Fibroblast of pulmonary artery (primary cell): Measurements from ENCODE around the gene CNTNAP5.

Source experiments
- DNase-seq: peaks from one replicate; pipeline ENCODE4 v3.0.0-alpha.2; 2010; ENCODE audit warnings: low read depth
- H3K4me3 ChIP-seq: replicated peaks from 2 replicates; pipeline ENCODE4 v1.5.1; 2011; ENCODE audit warnings: low read depth, mild to moderate bottlenecking, control low read depth, low read length, moderate library complexity
- TF ChIP-seq, protein P1 (sequence below): IDR thresholded peaks from 2 replicates; pipeline ENCODE4 v1.5.1; 2011; ENCODE audit warnings: mild to moderate bottlenecking, control low read depth, low read length, inconsistent platforms; ENCODE audit errors: missing control alignments

CNTNAP5 gene

DNA sequence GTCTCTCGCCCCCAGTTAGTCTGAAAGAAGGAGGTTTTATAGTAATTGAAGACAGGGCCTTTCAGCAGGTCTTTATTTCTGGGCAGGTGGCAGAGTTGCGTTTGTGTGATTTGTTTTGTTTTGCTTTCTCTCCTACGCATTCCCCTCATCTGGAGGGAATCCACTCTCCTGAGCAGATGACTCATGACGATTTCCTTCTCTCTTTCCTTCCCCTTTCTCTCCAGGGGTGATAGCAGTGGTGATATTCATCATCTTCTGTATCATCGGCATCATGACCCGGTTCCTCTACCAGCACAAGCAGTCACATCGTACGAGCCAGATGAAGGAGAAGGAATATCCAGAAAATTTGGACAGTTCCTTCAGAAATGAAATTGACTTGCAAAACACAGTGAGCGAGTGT is 888.8 kb downstream of the CNTNAP5 start:
- TF ChIP-seq, protein P1, sequence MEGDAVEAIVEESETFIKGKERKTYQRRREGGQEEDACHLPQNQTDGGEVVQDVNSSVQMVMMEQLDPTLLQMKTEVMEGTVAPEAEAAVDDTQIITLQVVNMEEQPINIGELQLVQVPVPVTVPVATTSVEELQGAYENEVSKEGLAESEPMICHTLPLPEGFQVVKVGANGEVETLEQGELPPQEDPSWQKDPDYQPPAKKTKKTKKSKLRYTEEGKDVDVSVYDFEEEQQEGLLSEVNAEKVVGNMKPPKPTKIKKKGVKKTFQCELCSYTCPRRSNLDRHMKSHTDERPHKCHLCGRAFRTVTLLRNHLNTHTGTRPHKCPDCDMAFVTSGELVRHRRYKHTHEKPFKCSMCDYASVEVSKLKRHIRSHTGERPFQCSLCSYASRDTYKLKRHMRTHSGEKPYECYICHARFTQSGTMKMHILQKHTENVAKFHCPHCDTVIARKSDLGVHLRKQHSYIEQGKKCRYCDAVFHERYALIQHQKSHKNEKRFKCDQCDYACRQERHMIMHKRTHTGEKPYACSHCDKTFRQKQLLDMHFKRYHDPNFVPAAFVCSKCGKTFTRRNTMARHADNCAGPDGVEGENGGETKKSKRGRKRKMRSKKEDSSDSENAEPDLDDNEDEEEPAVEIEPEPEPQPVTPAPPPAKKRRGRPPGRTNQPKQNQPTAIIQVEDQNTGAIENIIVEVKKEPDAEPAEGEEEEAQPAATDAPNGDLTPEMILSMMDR, result no peak
- H3K4me3 ChIP-seq, result no peak overlapping the region
- DNase-seq, result peak; percentile 6

DNA sequence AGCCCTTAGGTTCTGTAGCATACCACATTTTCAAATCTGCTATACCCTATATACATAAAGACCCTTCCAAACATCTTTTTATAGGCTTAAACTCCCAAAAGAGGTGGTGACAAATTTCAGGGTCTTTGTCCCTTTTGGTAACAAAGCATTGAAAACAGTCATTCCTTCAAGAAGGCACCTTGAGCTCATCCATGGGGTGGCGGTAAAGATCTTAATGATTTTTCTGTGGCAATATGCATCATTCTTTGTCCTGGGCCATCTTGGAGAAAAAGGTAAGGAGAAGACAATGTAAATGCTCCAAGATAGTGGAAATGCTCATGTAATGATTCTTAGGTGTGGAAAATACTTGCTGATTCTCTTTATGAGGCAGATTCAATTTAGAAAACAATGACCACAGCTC is 890.5 kb downstream of the CNTNAP5 start:
- DNase-seq, result no peak
- no peak overlapping the region for H3K4me3 ChIP-seq
- TF ChIP-seq, protein P1, result no peak

DNA sequence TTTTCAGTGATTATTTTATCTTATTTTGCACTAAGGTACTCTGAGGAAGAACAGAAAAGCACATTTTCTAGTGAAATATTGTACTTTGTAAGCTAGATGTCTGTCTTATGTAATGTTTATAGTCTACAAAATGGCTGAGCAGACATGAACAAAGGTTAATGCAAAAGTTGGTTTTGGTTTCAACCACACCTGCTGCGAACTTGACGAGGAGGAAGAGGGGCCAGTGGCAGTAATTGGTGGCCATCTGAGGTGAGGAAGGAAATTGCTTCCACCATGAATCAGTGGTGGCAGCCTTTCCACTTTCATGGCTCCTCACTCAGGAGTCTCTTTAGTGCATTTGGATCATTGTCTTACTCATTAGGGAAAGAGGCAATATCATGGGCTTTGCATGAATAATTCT is 894.2 kb downstream of the CNTNAP5 start:
- no peak overlapping the region for H3K4me3 ChIP-seq
- no peak for DNase-seq
- TF ChIP-seq, protein P1, result no peak

GRCh38 chr2:124920448-124920847 is 895.4 kb downstream of the CNTNAP5 start:
- no peak for DNase-seq
- TF ChIP-seq, protein P1, result no peak
- H3K4me3 ChIP-seq, result no peak overlapping the region

DNA sequence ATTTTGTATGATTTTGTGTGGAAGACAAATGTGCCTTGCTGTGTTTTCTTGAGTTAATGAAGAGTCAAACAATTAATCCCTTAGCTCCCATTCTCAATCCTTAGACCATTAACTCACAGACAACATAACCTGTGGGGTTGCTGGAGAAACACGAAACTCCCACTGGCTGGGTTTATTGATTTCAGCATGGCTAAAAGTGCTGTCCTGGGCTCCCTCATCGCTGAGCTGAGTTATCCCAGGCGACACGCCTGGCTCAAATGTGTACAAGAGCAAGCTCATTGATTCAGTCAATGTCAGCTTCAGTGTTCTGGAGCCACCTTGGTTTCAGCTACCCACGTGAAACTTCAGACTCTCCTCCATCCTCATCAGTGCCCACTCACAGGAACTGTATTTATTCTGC is 896.1 kb downstream of the CNTNAP5 start:
- H3K4me3 ChIP-seq, result no peak overlapping the region

GRCh38 chr2:124923097-124923496 is 898.0 kb downstream of the CNTNAP5 start:
- DNase-seq, result no peak
- TF ChIP-seq, protein P1, result no peak
- no peak overlapping the region for H3K4me3 ChIP-seq

More for the DNA sequence above, 896.1 kb downstream of the CNTNAP5 start:
- DNase-seq, result no peak
- TF ChIP-seq, protein P1, result no peak

GRCh38 chr2:124933883-124934282 is 908.8 kb downstream of the CNTNAP5 start:
- TF ChIP-seq, protein P1, result no peak
- no peak overlapping the region for H3K4me3 ChIP-seq
- DNase-seq, result no peak
